Lower lobe of right lung (tissue), 2 donors: Measurements from ENCODE around the gene TANC1. TPM values are rescaled to one million over a fixed set of nuclear protein-coding genes. Genes with fewer than 3 reads are reported as not detected.

ENCODE experiments used
- ATAC-seq, 2 donors: fragments of 200-7000 bp; cut with Tn5 transposase; one replicate each; pipeline ENCODE4 v1.9.1; 2020 to 2022; ENCODE audit warnings: mild to moderate bottlenecking in 2 of 2, moderate library complexity in 2 of 2
- DNase-seq: peaks from one replicate; pipeline ENCODE4 v3.0.0-alpha.2; 2020
- H3K27ac ChIP-seq: fragments of 200-600 bp; one replicate; pipeline ENCODE4 v1.8.0; 2022
- H3K27me3 ChIP-seq: fragments of 200-600 bp; one replicate; pipeline ENCODE4 v1.8.0; 2022; ENCODE audit warnings: low read depth
- H3K36me3 ChIP-seq: fragments of 200-600 bp; one replicate; pipeline ENCODE4 v1.8.0; 2022; ENCODE audit warnings: mild to moderate bottlenecking
- H3K4me1 ChIP-seq: fragments of 200-600 bp; one replicate; pipeline ENCODE4 v1.8.0; 2022
- H3K4me3 ChIP-seq: fragments of 200-600 bp; one replicate; pipeline ENCODE4 v1.8.0; 2022; ENCODE audit warnings: mild to moderate bottlenecking
- H3K9me3 ChIP-seq: fragments of 200-600 bp; one replicate; pipeline ENCODE4 v1.8.0; 2022
- CTCF ChIP-seq: fragments of 200-600 bp; IDR thresholded peaks from one replicate; pipeline ENCODE4 v1.8.0; 2022; ENCODE audit warnings: antibody characterized with exemption, mild to moderate bottlenecking
- intact Hi-C: fragments of 100-400 bp; cut with DNase I; formaldehyde crosslinking; loops from one replicate; pipeline ENCODE4 v1.11.0; 2022
- total RNA-seq: library from RNA; stranded (reverse); fragmentation: NEBNext Ultra II Directional; extraction: Animal tissue kit (Norgen Biotek cat#: 25700); gene quantifications from one replicate; pipeline ENCODE4 v1.2.1, GENCODE V29; 2021
- donor health status: DM: no; HTN: yes; CAD: no; lungs with severe emphysema.

The TANC1 gene
- total RNA-seq, 1 donor from 2014 or later = 39.5 TPM

- Histone ChIP-seq H3K27me3 (peaks cover 3% of the 10 kb centered on the region), H3K4me3 (peak overlapping the region; percentile 85), H3K9me3 (no peaks in the 10 kb centered on the region), H3K36me3 (no peaks in the 10 kb centered on the region), H3K4me1 (peaks cover 22% of the 10 kb centered on the region), H3K27ac (peak overlapping the region; percentile 89)
- no peak for TF ChIP-seq CTCF
- ATAC-seq (no peak), DNase-seq (no peak)
- intact Hi-C loops = no loop called here
Observed at GRCh38 chr2:158967114-158967730, 1.2 kb upstream of the TANC1 start.

GRCh38 chr2:158967731-158968395, 577 bp upstream of the TANC1 start:
- DNase-seq = no peak
- intact Hi-C loops = no loop called here
- ATAC-seq = peak; percentile 61 to 66

GRCh38 chr2:158969162-158969714, 798 bp downstream of the TANC1 start:
- peaks cover 3% of the 10 kb centered on the region for H3K27me3 ChIP-seq
- no peaks in the 10 kb centered on the region for H3K36me3 ChIP-seq
- intact Hi-C loops = no loop called here
- H3K4me1 ChIP-seq = peaks cover 41% of the 10 kb centered on the region
- TF ChIP-seq CTCF = no peak
- H3K4me3 ChIP-seq = peak overlapping the region; percentile 85
- H3K9me3 ChIP-seq = no peaks in the 10 kb centered on the region
- H3K27ac ChIP-seq = peak overlapping the region; percentile 89
- peak; percentile 8 to 44 for ATAC-seq
- no peak for DNase-seq

More at GRCh38 chr2:158967731-158968395, 577 bp upstream of the TANC1 start:
- peak overlapping the region; percentile 85 for H3K4me3 ChIP-seq
- peaks cover 3% of the 10 kb centered on the region for H3K27me3 ChIP-seq
- no peak for TF ChIP-seq CTCF
- H3K36me3 ChIP-seq = no peaks in the 10 kb centered on the region
- no peaks in the 10 kb centered on the region for H3K9me3 ChIP-seq
- H3K27ac ChIP-seq = peak overlapping the region; percentile 89
- peaks cover 29% of the 10 kb centered on the region for H3K4me1 ChIP-seq

- DNase-seq (peak; percentile 54), ATAC-seq (peak; percentile 9 to 39)
- peaks cover 3% of the 10 kb centered on the region for H3K27me3 ChIP-seq
- no peaks in the 10 kb centered on the region for H3K9me3 ChIP-seq
- peak overlapping the region; percentile 89 for H3K27ac ChIP-seq
- peaks cover 42% of the 10 kb centered on the region for H3K4me1 ChIP-seq
- H3K4me3 ChIP-seq = peak overlapping the region; percentile 85
- no peaks in the 10 kb centered on the region for H3K36me3 ChIP-seq
- intact Hi-C loops = no loop called here
- no peak for TF ChIP-seq CTCF
Observed at GRCh38 chr2:158969715-158970240, 1.3 kb downstream of the TANC1 start.

- DNase-seq = no peak
- H3K27me3 ChIP-seq = peaks cover 3% of the 10 kb centered on the region
- no peak for TF ChIP-seq CTCF
- intact Hi-C loops = no loop called here
- H3K36me3 ChIP-seq = no peaks in the 10 kb centered on the region
- peak overlapping the region; percentile 85 for H3K4me3 ChIP-seq
- no peaks in the 10 kb centered on the region for H3K9me3 ChIP-seq
- no peak for ATAC-seq
- peak overlapping the region; percentile 89 for H3K27ac ChIP-seq
- peaks cover 42% of the 10 kb centered on the region for H3K4me1 ChIP-seq
Observed at GRCh38 chr2:158970241-158970751, 1.9 kb downstream of the TANC1 start.
